Skin of body (tissue), 2 donors: ENCODE data around the gene DPH5. TPM values are rescaled to one million over a fixed set of nuclear protein-coding genes. Genes with fewer than 3 reads are reported as not detected.
"Not testable (repeated sequence)": the region's sequence is repeated elsewhere in the genome, so short reads cannot be mapped to it uniquely, and the experiment has no call there.

ENCODE experiments used
- DNase-seq: peaks from one replicate; lab custom pipeline; 2025; lab: John Stamatoyannopoulos, UW
- total RNA-seq: library from RNA; depleted of rRNA; stranded (reverse); fragments of >200 nt; gene quantifications from one replicate; pipeline ENCODE4 v1.2.3, GENCODE V29; 2014

Gene DPH5
- total RNA-seq, 1 donor from 2014 or later, result 25.1 TPM

- DNase-seq, result no peak
Measured at GRCh38 chr1:100989306-100990077, 36.1 kb downstream of the DPH5 start.

GRCh38 chr1:100988121-100988520 lies 37.5 kb downstream of the DPH5 start:
- no peak for DNase-seq

- DNase-seq, result no peak
Measured at GRCh38 chr1:100982793-100983192, 42.8 kb downstream of the DPH5 start.

GRCh38 chr1:100979631-100980030 lies 46.0 kb downstream of the DPH5 start:
- no peak for DNase-seq

- no peak for DNase-seq
Measured at GRCh38 chr1:100976936-100977335, 48.6 kb downstream of the DPH5 start.

GRCh38 chr1:100972185-100972584 lies 53.4 kb downstream of the DPH5 start:
- DNase-seq, result no peak

- DNase-seq, result no peak
Measured at GRCh38 chr1:100971021-100971420, 54.6 kb downstream of the DPH5 start.

GRCh38 chr1:100969327-100969726 lies 56.3 kb downstream of the DPH5 start:
- no peak for DNase-seq

- DNase-seq, result no peak
Measured at GRCh38 chr1:100968621-100969020, 57.0 kb downstream of the DPH5 start.

GRCh38 chr1:100960098-100960497 lies 65.5 kb downstream of the DPH5 start:
- no peak for DNase-seq

GRCh38 chr1:100959502-100960060 lies 66.0 kb downstream of the DPH5 start:
- no peak for DNase-seq

- DNase-seq, result peak; percentile 86
Measured at GRCh38 chr1:100955322-100955721, 70.3 kb downstream of the DPH5 start.

- no peak for DNase-seq
Measured at GRCh38 chr1:100953960-100954730, 71.4 kb downstream of the DPH5 start.

- DNase-seq, result not testable (repeated sequence)
Measured at GRCh38 chr1:100952970-100953369, 72.6 kb downstream of the DPH5 start.

- no peak for DNase-seq
Measured at GRCh38 chr1:100952104-100952745, 73.4 kb downstream of the DPH5 start.

- DNase-seq, result no peak
Measured at GRCh38 chr1:100950781-100951180, 74.8 kb downstream of the DPH5 start.

GRCh38 chr1:100950337-100950736 lies 75.2 kb downstream of the DPH5 start:
- no peak for DNase-seq

- not testable (repeated sequence) for DNase-seq
Measured at GRCh38 chr1:100949515-100950158, 75.9 kb downstream of the DPH5 start.

GRCh38 chr1:100948721-100949405 lies 76.7 kb downstream of the DPH5 start:
- DNase-seq, result not testable (repeated sequence)

- DNase-seq, result not testable (repeated sequence)
Measured at GRCh38 chr1:100947816-100948215, 77.8 kb downstream of the DPH5 start.

- not testable (repeated sequence) for DNase-seq
Measured at GRCh38 chr1:100946064-100946463, 79.5 kb downstream of the DPH5 start.
